ENCODE measurements around the gene CABLES2.

The CABLES2 gene

GRCh38 chr20:62360854-62361798 lies 46.0 kb downstream of the CABLES2 start:
- Histone ChIP-seq H2AFZ (ENCODE audit: low read length) (no peak overlapping the region), H4K20me1 (ENCODE audit: insufficient read depth, low read length, poor library complexity, severe bottlenecking) (no peaks in the 10 kb centered on the region), H3K36me3 (ENCODE audit: insufficient read depth, low read length) (no peaks in the 10 kb centered on the region), H3K27me3 (ENCODE audit: insufficient read depth, low read length, poor library complexity, severe bottlenecking) (no peaks in the 10 kb centered on the region), H3F3A (ENCODE audit: low read depth) (no peaks in the 10 kb centered on the region), H3K79me2 (ENCODE audit: insufficient read depth, low read length) (no peaks in the 10 kb centered on the region), H3K9me3 (ENCODE audit: insufficient read depth, low read depth, low read length) (no peaks in the 10 kb centered on the region), H3K9ac (ENCODE audit: low read depth, low read length, poor library complexity, severe bottlenecking) (no peak overlapping the region), H3K4me2 (ENCODE audit: low read depth, low read length, poor library complexity, severe bottlenecking) (no peak overlapping the region), H3K4me3 (ENCODE audit: low read length, poor library complexity, severe bottlenecking) (no peak overlapping the region), H3K9me2 (replicated peaks; ENCODE audit: low read depth, low read length) (no peaks in the 10 kb centered on the region), H3K4me1 (ENCODE audit: insufficient read depth, low read length, poor library complexity, severe bottlenecking) (no peaks in the 10 kb centered on the region)
- TF ChIP-seq, protein P1, sequence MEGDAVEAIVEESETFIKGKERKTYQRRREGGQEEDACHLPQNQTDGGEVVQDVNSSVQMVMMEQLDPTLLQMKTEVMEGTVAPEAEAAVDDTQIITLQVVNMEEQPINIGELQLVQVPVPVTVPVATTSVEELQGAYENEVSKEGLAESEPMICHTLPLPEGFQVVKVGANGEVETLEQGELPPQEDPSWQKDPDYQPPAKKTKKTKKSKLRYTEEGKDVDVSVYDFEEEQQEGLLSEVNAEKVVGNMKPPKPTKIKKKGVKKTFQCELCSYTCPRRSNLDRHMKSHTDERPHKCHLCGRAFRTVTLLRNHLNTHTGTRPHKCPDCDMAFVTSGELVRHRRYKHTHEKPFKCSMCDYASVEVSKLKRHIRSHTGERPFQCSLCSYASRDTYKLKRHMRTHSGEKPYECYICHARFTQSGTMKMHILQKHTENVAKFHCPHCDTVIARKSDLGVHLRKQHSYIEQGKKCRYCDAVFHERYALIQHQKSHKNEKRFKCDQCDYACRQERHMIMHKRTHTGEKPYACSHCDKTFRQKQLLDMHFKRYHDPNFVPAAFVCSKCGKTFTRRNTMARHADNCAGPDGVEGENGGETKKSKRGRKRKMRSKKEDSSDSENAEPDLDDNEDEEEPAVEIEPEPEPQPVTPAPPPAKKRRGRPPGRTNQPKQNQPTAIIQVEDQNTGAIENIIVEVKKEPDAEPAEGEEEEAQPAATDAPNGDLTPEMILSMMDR (conservative IDR thresholded peaks at IDR 0.05; ENCODE audit: low read length), result no peak
- no peak for TF ChIP-seq EZH2phosphoT487 (IDR thresholded peaks at IDR 0.05; ENCODE audit: borderline replicate concordance)

DNA sequence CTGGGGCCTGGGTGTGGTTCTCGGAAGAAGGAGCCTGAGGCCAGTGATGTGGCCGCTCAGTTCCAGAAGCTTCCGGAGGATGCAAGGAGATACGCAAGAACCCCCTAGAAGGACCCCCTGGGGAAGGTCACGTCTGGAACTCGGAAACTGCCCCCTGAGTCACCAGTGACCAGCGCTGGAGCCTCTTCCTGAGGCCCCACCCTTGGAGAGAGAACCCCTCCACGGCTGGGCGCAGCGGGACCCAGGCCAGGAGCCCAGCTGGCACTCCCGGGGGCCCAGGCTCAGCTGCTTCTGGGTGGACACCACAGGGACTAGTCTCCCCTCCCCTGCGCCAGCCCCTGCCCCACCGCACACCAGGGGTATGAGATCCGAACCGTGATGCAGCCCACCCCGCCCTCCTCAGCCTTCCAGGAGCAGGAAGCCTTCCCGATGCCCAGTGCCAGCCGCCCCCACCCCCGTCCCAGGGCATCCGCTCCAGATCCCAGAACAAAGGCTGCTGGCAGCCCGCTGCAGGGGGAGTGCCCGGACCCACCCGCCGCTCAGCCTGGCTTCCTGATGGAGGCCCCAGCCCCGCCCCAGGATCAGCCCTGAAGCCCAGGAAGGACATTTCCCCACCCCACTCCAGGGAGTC lies 47.5 kb downstream of the CABLES2 start:
- Histone ChIP-seq H3K27me3 (ENCODE audit: insufficient read depth, low read length, poor library complexity, severe bottlenecking) (no peaks in the 10 kb centered on the region), H3F3A (ENCODE audit: low read depth) (no peaks in the 10 kb centered on the region), H3K36me3 (ENCODE audit: insufficient read depth, low read length) (no peaks in the 10 kb centered on the region), H3K9me2 (replicated peaks; ENCODE audit: low read depth, low read length) (no peaks in the 10 kb centered on the region), H4K20me1 (ENCODE audit: insufficient read depth, low read length, poor library complexity, severe bottlenecking) (no peaks in the 10 kb centered on the region), H2AFZ (ENCODE audit: low read length) (no peak overlapping the region), H3K79me2 (ENCODE audit: insufficient read depth, low read length) (no peaks in the 10 kb centered on the region), H3K9me3 (ENCODE audit: insufficient read depth, low read depth, low read length) (no peaks in the 10 kb centered on the region), H3K4me1 (ENCODE audit: insufficient read depth, low read length, poor library complexity, severe bottlenecking) (no peaks in the 10 kb centered on the region), H3K4me2 (ENCODE audit: low read depth, low read length, poor library complexity, severe bottlenecking) (no peak overlapping the region), H3K4me3 (ENCODE audit: low read length, poor library complexity, severe bottlenecking) (no peak overlapping the region), H3K9ac (ENCODE audit: low read depth, low read length, poor library complexity, severe bottlenecking) (no peak overlapping the region)
- TF ChIP-seq EZH2phosphoT487 (IDR thresholded peaks at IDR 0.05; ENCODE audit: borderline replicate concordance), result no peak
- TF ChIP-seq, protein P1 (conservative IDR thresholded peaks at IDR 0.05; ENCODE audit: low read length), result no peak

DNA sequence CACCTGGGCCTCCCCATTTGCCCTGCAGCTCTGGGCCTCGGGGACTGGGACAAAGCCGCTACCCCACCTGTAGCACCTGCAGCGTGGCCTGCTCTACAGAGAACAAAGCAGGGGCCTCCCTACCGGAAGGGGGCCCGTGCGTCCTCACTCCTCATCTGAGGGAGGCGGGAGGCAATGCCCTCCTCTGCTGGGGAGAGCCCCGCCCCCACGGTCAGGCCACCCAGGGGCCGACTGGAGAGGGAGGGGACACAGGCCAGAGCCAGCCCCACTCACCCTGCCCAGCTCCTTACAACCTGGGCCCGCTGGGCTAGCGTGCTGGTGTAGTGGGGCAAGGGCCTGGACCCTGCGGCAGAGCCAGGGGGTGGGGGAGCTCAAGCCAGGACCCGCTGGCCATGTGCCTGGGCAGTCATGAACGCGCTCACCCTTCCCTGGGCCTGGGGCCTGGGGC lies 48.0 kb downstream of the CABLES2 start:
- no peak overlapping the region for H3K4me2 ChIP-seq (ENCODE audit: low read depth, low read length, poor library complexity, severe bottlenecking)
- no peaks in the 10 kb centered on the region for H4K20me1 ChIP-seq (ENCODE audit: insufficient read depth, low read length, poor library complexity, severe bottlenecking)
- TF ChIP-seq, protein P1 (conservative IDR thresholded peaks at IDR 0.05; ENCODE audit: low read length), result no peak
- no peaks in the 10 kb centered on the region for H3F3A ChIP-seq (ENCODE audit: low read depth)
- no peak overlapping the region for H2AFZ ChIP-seq (ENCODE audit: low read length)
- no peaks in the 10 kb centered on the region for H3K27me3 ChIP-seq (ENCODE audit: insufficient read depth, low read length, poor library complexity, severe bottlenecking)
- H3K79me2 ChIP-seq (ENCODE audit: insufficient read depth, low read length), result no peaks in the 10 kb centered on the region
- no peaks in the 10 kb centered on the region for H3K36me3 ChIP-seq (ENCODE audit: insufficient read depth, low read length)
- no peak overlapping the region for H3K4me3 ChIP-seq (ENCODE audit: low read length, poor library complexity, severe bottlenecking)
- no peaks in the 10 kb centered on the region for H3K4me1 ChIP-seq (ENCODE audit: insufficient read depth, low read length, poor library complexity, severe bottlenecking)
- H3K9ac ChIP-seq (ENCODE audit: low read depth, low read length, poor library complexity, severe bottlenecking), result no peak overlapping the region
- H3K9me2 ChIP-seq (replicated peaks; ENCODE audit: low read depth, low read length), result no peaks in the 10 kb centered on the region
- no peaks in the 10 kb centered on the region for H3K9me3 ChIP-seq (ENCODE audit: insufficient read depth, low read depth, low read length)
